C4-2B (cell line): Measurements from ENCODE around the gene PIP5K1C.

Experiments
- CTCF ChIP-seq: fragments of 450-650 bp; conservative IDR thresholded peaks from 2 replicates; pipeline ENCODE4 v1.5.1; 2017; ENCODE audit warnings: mild to moderate bottlenecking
- ZFX ChIP-seq: fragments of 450-650 bp; IDR thresholded peaks from 2 replicates; pipeline ENCODE4 v1.6.1; 2017

- TF ChIP-seq CTCF (no peak), ZFX (no peak)
Observed at GRCh38 chr19:3661284-3662238, 38.7 kb downstream of the PIP5K1C start.
